HG02571 (cell line): ENCODE data around the gene CACHD1.

Experiments
- ATAC-seq: cut with Tn5 transposase; IDR thresholded peaks from one replicate; pipeline ENCODE4 v1.9.1; 2021; ENCODE audit warnings: mild to moderate bottlenecking, moderate library complexity; ENCODE audit not compliant: unreplicated experiment

CACHD1 gene

DNA sequence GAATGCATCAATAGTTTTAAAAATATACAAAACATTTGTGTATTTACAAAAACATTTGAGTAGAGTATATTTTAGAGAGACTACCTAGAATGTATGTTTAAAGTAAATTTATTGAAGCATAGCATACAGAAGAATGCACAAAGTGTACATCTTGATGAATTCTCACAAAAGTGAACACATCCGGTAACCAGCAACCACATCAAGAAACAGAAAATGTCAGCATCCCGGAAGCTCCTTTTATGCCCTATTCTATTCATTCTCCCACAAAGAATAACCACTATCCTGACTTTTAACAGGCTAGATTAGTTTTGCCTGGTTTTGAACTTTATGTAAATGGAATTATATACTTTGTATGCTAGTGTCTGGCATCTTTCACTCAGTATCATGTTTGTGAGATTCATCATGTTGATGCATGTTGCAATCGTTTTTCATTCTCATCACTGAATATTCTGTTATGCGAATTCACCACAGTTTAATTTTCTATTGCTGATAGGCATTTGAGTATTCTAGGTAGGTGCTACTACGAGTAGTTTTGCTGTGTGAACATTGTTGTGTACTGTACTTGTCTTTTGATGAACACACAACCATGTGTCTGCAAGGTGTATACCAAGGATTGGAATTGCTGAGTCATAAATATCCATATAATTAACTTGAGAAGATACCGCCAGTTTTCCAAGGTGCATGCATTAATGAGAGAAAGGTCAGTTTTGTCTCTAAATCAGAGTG lies 75.4 kb downstream of the CACHD1 start:
- ATAC-seq: no peak

DNA sequence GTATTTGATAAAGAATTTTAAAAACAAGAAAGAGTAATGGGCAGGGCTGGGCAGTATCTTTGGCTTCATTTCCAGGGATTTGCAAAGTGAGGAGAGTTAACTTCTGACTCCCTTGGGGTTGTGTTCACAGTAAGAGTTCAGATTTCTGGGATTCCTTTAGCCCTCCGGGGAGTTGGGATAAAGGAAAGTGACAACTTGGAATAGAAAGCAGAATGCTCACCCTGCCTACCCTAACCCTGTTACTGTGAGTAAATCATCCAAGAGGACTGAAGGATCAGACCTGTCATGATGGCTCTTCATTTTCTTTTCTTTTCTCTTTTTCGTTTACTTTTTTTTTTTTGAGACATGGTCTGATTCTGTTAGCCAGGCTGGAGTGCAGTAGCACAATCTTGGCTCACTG lies 76.1 kb downstream of the CACHD1 start:
- ATAC-seq: no peak

DNA sequence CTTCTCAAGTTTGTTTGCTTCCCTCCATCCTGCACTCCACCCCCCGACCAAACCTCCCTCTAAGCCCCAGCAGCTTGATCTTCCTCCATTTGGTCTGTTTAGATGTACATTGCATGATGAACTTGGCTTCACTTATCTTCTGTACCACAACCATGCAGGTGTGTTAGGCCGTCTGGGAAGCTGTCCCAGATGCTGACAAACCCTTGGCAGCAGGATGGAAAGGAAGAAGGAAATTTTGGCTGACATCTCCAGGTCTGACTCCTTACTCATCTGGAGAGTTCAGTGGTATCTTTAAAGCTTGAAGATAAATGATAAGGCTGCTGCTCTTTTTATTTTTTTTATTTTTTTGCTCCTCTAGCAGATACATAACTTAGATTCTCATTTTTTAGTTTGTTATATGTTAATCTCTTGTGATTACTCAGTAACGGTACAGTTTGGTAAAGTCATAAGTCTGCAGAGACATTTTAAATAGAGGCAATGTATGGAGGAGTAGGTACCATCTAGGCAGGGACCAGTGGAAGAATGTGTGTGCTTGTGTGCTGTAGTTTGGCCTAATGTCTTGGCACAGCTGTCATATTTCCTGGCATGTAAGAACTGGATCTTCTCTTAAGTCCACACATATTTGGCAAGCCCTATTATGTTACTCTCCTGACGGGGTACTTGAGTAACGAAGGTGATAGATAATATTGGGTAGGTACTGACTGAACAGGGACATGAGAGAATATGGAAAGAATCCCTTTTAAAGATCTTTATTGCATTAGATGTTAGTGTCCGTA lies 79.7 kb downstream of the CACHD1 start:
- no peak for ATAC-seq

DNA sequence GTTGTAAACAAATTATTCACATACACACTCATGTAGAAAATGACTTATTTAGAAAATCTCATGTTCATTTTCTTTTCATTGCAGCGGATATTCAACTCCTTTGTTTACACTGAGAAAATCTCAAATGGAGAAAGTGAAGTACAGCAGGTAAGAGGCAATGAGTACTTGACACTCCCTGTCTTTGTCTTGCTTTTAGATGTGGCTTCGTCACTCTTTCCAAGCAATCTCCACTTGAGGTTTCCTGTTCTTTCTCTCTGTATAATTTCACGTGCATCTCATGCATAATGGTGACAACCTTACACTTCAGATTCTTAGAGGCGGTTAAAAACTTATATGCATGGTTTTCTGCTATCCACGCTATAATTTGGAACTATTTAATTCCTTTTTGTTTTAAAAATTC lies 80.6 kb downstream of the CACHD1 start:
- ATAC-seq: no peak

DNA sequence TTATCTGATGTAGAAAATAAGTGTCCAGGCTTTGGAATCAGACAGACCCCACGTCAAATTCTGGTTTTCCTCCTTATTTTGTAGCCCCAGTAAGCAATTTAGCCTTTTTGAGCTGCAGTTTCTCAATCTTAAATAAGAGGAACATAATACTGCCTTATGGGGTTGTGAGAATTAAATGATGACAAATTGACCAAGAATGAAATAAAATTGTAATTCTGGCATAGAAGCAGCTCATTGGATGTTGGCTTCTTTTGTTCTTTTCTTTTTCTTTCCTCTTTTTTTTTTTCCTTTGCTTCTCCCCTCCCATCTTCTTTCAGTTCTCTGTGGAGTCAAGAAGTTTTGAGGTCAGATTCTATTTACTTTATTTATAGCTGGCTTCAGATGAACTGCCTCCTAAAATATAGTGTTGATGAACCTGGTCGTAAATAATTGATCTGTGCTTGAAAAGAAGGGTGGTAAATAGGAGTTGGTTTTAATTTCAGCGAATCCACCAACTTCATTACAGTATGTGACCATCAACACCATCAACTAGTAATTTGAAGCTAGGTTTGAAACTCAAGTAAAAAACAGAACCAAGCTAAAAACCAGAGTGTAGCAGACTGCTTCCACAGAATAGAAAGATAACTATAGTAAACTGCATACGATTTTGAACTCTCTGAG lies 81.1 kb downstream of the CACHD1 start:
- ATAC-seq: no peak

DNA sequence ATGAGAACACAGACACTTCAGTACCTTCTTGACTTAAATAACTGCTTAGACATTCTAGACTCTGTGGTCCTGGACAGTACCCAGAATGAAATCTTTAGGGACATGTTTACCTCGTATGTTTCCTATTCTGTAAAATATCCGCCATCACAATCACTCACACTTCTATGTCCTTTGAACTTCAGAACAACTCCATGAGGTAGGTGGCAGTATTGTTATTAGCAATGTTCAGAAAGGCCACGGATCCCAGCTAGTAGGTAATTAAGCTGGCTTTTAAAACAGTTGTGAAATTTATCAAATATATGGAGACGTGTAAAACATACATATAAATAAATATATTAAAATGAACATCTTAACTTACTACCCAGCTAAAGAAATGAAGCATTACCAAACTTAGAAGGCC lies 83.4 kb downstream of the CACHD1 start:
- ATAC-seq: no peak

DNA sequence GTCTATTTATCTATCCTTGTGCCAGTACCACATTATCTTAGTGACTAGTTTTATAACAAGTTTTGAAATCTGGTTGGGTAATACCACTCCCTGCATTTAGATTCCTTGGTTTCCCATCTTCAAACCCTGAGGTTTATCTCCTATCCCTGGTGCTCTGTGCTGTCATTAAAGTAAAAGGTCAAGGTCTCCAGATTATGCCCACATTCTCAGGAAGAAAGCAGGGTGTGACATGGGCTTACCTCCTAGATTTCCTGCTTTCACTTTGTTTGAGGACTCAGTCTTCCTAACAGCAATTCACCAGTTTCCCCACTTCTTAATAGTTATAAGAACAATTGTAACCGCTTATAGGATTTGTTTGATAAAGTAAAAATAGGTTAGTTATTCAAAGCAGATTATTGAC lies 86.0 kb downstream of the CACHD1 start:
- no peak for ATAC-seq

DNA sequence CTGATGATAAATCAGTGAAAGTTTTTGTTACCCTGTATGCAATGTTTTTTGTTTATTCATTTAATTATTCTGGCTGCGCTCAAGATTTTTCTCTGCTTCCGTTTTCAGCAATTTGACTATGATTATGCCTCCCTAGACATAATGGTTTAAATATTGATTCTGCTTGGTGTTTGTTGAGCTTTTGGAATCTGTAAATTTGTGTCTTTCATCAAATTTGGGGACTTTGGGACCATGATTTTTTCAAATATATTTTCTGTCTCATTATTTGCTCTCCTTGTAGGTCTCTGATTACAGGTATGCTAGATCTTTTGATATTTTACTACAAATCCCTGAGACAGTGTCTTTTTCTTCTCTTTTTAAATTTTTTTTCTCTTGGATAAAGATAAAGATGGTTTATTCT lies 92.1 kb downstream of the CACHD1 start:
- no peak for ATAC-seq

DNA sequence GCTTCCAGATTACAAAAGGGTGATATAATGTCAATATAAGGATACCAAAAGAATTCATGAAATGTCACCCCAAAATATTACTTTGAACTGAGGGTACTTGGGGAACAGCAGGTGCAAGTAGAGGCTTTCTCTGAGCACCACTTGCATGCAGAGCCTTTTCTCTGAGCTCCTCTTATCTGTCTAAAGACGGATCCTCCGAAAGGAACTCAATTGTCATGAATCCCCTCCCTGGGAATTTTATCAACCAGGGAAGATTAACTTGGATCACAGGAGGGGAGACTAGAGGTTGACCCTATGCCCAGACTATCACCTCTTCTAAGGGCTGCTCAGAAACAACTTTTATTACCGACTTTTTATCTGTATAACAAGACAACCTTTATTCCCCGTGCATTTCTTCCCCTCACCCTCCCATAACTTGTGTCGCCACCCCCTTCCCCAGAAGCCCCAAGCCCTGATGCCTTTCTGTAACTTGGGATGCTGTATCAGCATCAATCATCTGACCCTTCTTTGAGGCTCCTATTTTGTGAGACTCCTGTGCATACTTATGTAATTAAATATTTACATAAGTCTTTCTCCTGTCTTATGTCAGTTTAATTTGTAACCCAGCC lies 94.1 kb downstream of the CACHD1 start:
- ATAC-seq: no peak

DNA sequence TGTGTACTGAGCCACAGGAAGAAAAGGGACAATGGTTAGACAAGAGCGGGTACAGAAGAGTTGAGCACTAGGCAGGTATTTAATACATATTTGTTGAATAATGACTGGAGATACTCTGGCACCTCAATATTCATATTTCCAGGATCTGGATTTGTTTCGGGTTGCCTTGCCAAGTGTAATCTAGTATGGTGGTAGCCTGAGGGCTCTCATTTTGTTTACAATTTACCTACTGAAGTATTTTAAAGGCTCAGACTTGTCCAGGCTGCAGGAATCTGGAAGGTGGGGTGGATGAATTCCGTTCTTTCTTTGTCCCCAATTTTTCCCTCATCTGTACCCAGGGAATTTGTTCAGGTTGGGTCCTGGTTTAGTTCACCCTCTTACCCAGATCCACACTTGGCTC lies 95.0 kb downstream of the CACHD1 start:
- ATAC-seq: no peak

DNA sequence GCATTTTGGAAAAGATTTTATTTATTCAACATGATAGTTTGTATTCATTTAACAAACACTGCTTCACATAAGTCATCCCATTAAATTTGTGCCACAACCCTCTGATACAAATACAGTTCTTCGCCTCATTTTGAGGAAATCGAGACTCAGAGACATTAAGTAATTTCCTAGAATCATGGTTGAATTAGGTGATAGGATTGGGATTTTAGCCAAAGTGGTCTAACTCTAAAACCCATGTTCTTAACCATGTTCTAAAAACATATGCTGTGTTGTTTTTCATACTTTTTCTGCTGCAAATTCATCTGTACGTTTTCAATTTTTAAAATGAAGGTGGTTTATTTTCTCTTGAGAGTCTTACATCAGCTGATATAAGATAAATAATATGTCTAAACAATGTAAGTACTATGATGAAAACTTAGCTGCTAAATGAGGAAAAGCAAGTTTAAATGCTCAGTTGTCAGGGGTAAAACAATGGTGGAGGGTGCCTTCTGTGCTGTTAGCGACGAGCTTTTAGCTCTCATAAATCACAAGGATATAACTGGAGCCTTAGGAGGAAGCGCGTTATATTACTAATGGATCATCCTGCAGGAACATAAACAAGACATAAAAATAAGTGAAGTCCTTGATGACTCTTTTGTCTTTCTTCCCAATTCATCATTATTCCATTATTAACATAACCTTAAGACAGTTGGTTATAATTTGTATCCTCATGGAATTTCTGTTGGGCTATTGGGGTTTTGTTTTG lies 97.7 kb downstream of the CACHD1 start:
- no peak for ATAC-seq

DNA sequence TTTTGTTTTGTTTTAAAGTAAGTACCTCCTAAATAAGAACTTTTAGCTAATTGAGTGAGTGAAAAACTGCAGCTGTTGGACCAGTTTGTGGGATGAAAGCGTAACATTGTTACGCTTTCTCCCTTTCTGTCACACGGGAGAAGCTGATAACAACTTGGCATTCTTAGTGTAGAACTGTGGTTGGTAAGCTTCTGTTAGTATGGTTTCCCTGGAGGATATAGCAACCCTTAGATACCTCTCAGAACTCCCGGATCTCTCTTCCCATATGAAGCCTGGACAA lies 98.2 kb downstream of the CACHD1 start:
- no peak for ATAC-seq

DNA sequence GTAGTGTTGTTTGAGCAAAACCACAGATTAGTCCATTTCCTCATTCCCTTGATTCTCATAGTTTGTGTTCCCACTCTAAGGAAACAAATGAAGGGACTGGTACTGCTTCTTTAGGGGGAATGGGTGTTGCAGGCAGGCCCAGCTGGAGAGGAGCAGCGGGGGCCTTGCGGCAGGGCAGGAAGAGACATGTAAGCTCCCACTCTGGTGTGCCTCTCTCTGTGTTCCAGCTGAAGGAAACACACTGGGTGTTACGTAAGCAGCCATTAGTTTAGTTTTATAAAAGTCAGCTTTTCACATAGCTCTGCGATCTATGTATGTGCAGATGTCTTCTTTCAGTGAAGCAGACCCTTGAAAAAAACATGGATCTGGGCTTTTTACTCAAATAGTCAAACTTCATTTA lies 99.5 kb downstream of the CACHD1 start:
- no peak for ATAC-seq

DNA sequence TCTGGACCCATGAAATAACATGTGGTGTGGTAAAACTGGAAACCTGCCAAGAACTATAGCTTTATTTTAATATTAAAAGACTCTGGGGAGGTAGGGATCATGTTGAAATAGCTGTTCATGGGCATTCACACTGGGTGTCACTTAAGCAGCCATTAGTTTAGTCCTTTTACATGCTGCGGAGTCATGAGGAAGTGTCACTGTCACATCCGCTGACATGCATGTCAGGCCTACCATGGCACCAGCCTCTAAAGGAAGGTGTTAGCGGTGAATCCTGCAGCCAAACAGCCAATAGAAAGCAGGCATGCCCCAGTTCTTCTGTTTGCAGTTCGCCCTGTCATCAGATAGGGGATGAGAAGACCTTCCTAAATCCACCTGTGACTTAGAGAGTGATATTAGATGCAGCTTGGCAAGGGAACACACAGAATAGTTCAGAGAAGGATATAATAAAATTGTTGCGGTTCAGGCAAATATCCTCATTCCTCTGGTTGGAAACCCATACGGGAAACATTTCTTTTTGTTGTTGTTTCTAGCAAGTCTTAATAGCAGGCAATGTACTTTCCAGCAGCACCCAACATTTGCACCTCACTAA lies 100.4 kb downstream of the CACHD1 start:
- no peak for ATAC-seq

DNA sequence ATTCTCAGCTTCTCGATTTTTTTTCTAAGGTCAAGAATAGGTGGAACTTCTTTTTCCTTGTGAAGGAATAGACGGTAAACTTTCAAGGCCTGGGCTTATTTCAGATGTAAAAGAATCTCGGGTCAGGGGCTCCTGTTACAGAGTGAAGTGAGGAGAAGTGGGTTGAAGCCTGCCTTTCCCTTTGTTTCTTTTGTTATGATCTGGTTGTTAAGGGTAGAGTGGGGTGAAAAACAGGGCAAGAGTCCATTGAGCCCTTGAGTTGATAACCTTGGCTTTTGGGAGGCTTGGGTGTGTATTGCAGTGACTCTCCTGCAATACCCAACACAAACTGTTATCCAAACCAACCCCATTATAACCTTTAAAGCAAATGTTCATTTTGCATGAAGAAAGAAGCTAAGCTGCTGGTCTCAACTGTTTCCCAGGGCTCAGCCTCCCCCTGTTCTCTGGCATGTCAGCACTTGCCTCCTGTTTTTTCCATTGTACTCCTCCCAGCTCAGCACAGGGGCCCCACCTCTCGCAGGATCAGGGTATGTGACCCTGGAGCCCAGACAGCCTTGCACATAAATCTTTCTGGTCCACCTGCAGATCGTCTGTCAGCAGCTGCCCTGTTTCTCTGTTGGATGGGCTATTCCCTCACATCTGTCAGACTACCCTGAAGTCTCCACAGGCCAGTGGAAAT lies 102.4 kb downstream of the CACHD1 start:
- no peak for ATAC-seq

DNA sequence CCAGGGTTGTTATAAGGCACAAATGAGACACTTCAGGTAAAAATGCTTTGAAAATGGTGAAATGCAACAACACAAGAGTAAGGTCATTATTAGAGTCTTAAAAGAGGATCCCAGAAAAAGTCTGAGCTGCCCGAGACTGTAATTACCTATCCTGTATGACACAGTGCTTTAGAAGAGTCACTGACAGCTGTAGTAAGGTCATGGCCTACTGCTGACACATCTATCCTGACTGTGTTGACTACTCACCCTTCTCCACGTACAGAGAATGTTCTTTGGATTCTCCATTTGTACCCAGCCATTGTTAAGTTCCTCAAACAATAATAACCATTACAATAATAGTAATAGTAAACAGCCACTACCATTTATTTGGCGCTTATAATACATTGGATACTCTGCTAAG lies 104.4 kb downstream of the CACHD1 start:
- ATAC-seq: no peak

DNA sequence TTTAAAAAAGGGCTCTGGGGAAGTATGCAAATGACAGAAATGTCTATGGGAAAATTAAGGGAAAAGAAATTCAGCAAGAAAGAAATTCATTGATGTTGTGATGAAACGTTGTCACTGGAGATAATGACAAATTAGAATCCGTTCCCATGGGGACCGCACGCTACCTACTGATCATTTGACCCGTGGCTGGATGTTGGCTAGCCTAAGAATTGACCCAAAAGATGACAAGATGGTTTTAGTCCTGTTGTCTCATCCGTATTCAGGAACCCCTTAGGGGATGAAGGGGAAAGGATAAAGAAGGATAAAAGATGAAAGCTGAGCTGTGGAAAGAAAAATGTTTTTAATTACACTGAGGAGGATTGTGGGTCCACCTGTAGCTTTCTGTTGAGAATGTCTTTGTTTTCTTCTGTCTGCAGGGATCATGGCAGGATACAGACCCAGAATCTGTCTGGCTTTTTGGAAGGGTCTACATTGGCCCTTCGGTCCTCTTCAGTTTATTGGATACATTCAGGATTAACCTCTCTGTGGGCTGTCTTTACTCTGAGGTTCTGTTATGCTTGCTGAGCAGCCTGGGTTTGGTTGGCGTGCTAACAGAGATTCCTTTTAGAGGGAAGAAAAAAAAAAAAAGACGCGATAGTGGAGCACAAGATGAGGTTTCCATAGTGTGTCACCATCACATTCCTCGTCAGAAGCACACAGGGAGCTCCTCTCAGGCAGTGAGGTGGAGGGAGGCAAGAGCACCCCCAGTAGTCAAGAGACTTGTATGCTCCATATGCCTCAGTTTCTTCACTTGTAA lies 106.2 kb downstream of the CACHD1 start:
- ATAC-seq: no peak

DNA sequence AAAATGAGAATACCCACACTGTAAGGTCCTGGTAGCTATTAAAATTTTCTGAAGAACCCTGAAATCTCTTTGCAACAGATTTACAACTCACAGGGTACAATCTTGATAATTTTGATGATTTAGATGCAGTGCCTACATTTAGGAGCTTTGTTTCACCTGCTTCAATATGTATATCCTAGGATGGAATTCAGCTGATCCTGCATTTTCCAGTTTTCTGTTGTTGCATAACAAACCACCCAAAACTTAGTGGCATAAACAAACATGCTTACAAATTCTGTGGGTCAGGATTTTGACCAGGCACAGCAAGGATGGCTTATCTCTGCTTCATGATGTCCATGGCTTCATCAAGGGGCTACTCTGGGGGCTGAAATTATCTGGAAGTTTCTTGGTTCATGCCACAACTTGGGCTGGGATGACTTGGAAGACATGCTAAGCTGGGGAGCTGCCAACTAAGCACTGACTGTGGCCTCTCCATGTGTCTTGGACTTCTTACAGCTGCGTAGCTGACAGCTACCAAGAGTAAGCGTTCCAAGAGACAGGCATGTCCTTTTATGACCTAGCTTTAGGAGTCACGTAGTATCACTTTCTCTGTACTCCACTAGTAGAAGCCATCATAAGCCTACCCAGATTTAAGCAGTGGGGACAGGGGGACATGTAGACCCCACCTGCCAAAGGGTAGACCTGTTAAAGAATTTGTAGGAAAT lies 108.5 kb downstream of the CACHD1 start:
- ATAC-seq: no peak

DNA sequence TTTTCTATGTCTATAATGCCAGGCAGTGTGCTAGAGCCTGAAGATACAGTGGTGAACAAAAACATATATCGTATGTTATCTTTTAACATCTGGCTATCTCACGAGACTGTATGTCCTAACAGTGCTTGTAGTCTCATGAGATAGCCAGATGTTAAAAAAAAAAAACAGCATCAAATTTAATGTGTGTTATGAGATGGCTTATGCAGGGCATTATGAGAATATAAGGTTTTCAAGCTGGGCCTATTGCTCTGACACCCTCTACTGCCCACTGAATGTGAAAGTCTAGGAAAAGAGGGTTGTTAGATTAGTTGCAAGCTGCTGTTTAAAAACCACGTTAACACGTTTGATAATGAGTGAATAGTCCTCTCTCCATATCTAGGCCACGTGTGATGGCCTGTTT lies 109.8 kb downstream of the CACHD1 start:
- no peak for ATAC-seq
